Measurements from ENCODE around the gene RABGAP1L. TPM values are rescaled to one million over a fixed set of nuclear protein-coding genes. Genes with fewer than 3 reads are reported as not detected.

Gene RABGAP1L
- total and polyA plus RNA-seq, 7 experiments from 2014 or later, result 38.4 to 97.4 (median 55.1) TPM

GRCh38 chr1:174963529-174964125, 804.3 kb downstream of the RABGAP1L start:
- no peak for ATAC-seq
- H3K27ac Mint-ChIP-seq, result peak overlapping the region; percentile 87 to 99 (median 91)

GRCh38 chr1:174964261-174964971, 805.1 kb downstream of the RABGAP1L start:
- no peaks in the 10 kb centered on the region for H3K27me3 Mint-ChIP-seq
- Histone ChIP-seq H3K27ac (ENCODE audit: low read depth, low read length) (peak overlapping the region; percentile 68), H3K4me3 (ENCODE audit: low read length) (peak overlapping the region; percentile 39), H3K36me3 (ENCODE audit: control insufficient read depth in 2 of 3, insufficient read depth in 3 of 3, low read length in 3 of 3) (no peaks in the 10 kb centered on the region), H3K9me3 (ENCODE audit: control insufficient read depth in 2 of 3, low read length in 3 of 3) (no peaks in the 10 kb centered on the region), H3K27me3 (ENCODE audit: control insufficient read depth in 2 of 2, insufficient read depth in 2 of 2, low read length in 2 of 2) (no peaks in the 10 kb centered on the region), H3K4me1 (ENCODE audit: control insufficient read depth in 2 of 2, insufficient read depth in 2 of 2, low read length in 2 of 2) (peaks cover 56% of the 10 kb centered on the region in 2 donors)
- peaks cover 0 to 2% (median 0%) of the 10 kb centered on the region in 11 donors for H3K9me3 Mint-ChIP-seq
- H3K4me1 Mint-ChIP-seq, result peaks cover 27 to 64% (median 58%) of the 10 kb centered on the region in 7 donors
- CTCF ChIA-PET, result interaction anchor here (1.0 kb wide), 1 partner anchor 164 kb away, joined by 3 read pairs; no protein-coding TSS in a partner anchor
- peak overlapping the region; percentile 87 to 99 (median 91) for H3K27ac Mint-ChIP-seq
- H3K4me3 Mint-ChIP-seq, result peak overlapping the region; percentile 67 to 93 (median 82)
- ATAC-seq (peak; percentile 79), DNase-seq (peak in 8 of 9 donors; percentile 26 to 82 (median 68))
- intact Hi-C loops (cut with micrococcal nuclease), result loop anchor here (1.0 to 10.0 kb wide), 6 partner anchors 26 to 230 kb away; partner anchors contain the start of genes MRPS14 (in 2 of the 2), CACYBP (in 1 of the 2) and KIAA0040 (in 1 of the 2)
- POLR2A ChIA-PET, result interaction anchor here (0.6 to 10.7 kb wide), 11 partner anchors 10 to 165 kb away, joined by 3 to 227 read pairs (median 5); partner anchors contain the start of genes CACYBP and MRPS14
- peaks cover 0 to 6% (median 0%) of the 10 kb centered on the region in 5 donors for H3K36me3 Mint-ChIP-seq

More at GRCh38 chr1:174963529-174964125, 804.3 kb downstream of the RABGAP1L start:
- no peaks in the 10 kb centered on the region for H3K36me3 ChIP-seq (ENCODE audit: control insufficient read depth in 2 of 3, insufficient read depth in 3 of 3, low read length in 3 of 3)
- no peaks in the 10 kb centered on the region for H3K27me3 Mint-ChIP-seq
- no peaks in the 10 kb centered on the region for H3K9me3 ChIP-seq (ENCODE audit: control insufficient read depth in 2 of 3, low read length in 3 of 3)
- POLR2A ChIA-PET, result interaction anchor here (0.6 to 10.7 kb wide), 12 partner anchors 10 to 1140 kb away, joined by 3 to 227 read pairs (median 5); partner anchors contain the start of genes CACYBP and MRPS14
- peaks cover 0 to 4% (median 0%) of the 10 kb centered on the region in 5 donors for H3K36me3 Mint-ChIP-seq
- peak overlapping the region; percentile 68 for H3K27ac ChIP-seq (ENCODE audit: low read depth, low read length)
- H3K4me3 Mint-ChIP-seq, result peak overlapping the region in 8 of 10 donors; percentile 25 to 92 (median 80)
- H3K27me3 ChIP-seq (ENCODE audit: control insufficient read depth in 2 of 2, insufficient read depth in 2 of 2, low read length in 2 of 2), result no peaks in the 10 kb centered on the region
- intact Hi-C loops (cut with micrococcal nuclease), result loop anchor here (1.0 to 10.0 kb wide), 6 partner anchors 25 to 231 kb away; partner anchors contain the start of genes MRPS14 (in 2 of the 2), CACYBP (in 1 of the 2) and KIAA0040 (in 1 of the 2)
- peak overlapping the region; percentile 39 for H3K4me3 ChIP-seq (ENCODE audit: low read length)
- H3K4me1 Mint-ChIP-seq, result peaks cover 22 to 56% (median 54%) of the 10 kb centered on the region in 7 donors
- DNase-seq, result peak in 2 of 9 donors; percentile 11 to 23
- CTCF ChIA-PET, result interaction anchor here (1.0 kb wide), 1 partner anchor 163 kb away, joined by 3 read pairs; no protein-coding TSS in a partner anchor
- peaks cover 0 to 2% (median 0%) of the 10 kb centered on the region in 11 donors for H3K9me3 Mint-ChIP-seq
- H3K4me1 ChIP-seq (ENCODE audit: control insufficient read depth in 2 of 2, insufficient read depth in 2 of 2, low read length in 2 of 2), result peaks cover 49 to 51% of the 10 kb centered on the region in 2 donors

GRCh38 chr1:174964972-174965361, 805.6 kb downstream of the RABGAP1L start:
- Mint-ChIP-seq H3K4me3 (peak overlapping the region; percentile 67 to 93 (median 82)), H3K27me3 (no peaks in the 10 kb centered on the region), H3K27ac (peak overlapping the region; percentile 87 to 99 (median 91)), H3K36me3 (peaks cover 0 to 6% (median 0%) of the 10 kb centered on the region in 5 donors), H3K4me1 (peaks cover 32 to 70% (median 64%) of the 10 kb centered on the region in 7 donors), H3K9me3 (peaks cover 0 to 2% (median 0%) of the 10 kb centered on the region in 11 donors)
- ATAC-seq (peak; percentile 57), DNase-seq (peak in 6 of 9 donors; percentile 41 to 70 (median 60))
- H3K4me3 ChIP-seq (ENCODE audit: low read length), result peak overlapping the region; percentile 39
- ChIA-PET POLR2A (interaction anchor here (0.6 to 10.7 kb wide), 17 partner anchors 11 to 1096 kb away, joined by 3 to 227 read pairs (median 5); partner anchors contain the start of genes CACYBP, MRPS14 and ZBTB37), CTCF (interaction anchor here (0.8 to 2.7 kb wide), 4 partner anchors 18 to 165 kb away, joined by 5 to 15 read pairs (median 10); no protein-coding TSS in a partner anchor)
- intact Hi-C loops (cut with micrococcal nuclease), result loop anchor here (1.0 to 10.0 kb wide), 9 partner anchors 8 to 230 kb away; partner anchors contain the start of genes CACYBP (in 2 of the 2), MRPS14 (in 2 of the 2) and KIAA0040 (in 1 of the 2)
- H3K4me1 ChIP-seq (ENCODE audit: control insufficient read depth in 2 of 2, insufficient read depth in 2 of 2, low read length in 2 of 2), result peaks cover 62% of the 10 kb centered on the region in 2 donors
- H3K27me3 ChIP-seq (ENCODE audit: control insufficient read depth in 2 of 2, insufficient read depth in 2 of 2, low read length in 2 of 2), result no peaks in the 10 kb centered on the region
- no peaks in the 10 kb centered on the region for H3K9me3 ChIP-seq (ENCODE audit: control insufficient read depth in 2 of 3, low read length in 3 of 3)
- no peaks in the 10 kb centered on the region for H3K36me3 ChIP-seq (ENCODE audit: control insufficient read depth in 2 of 3, insufficient read depth in 3 of 3, low read length in 3 of 3)
- peak overlapping the region; percentile 68 for H3K27ac ChIP-seq (ENCODE audit: low read depth, low read length)

GRCh38 chr1:174965362-174966007, 806.2 kb downstream of the RABGAP1L start:
- H3K27ac Mint-ChIP-seq, result peak overlapping the region; percentile 87 to 99 (median 91)

GRCh38 chr1:174966008-174966572, 806.8 kb downstream of the RABGAP1L start:
- POLR2A ChIA-PET, result interaction anchor here (0.6 to 10.7 kb wide), 25 partner anchors 8 to 1098 kb away, joined by 3 to 227 read pairs (median 3); partner anchors contain the start of genes CACYBP, MRPS14 and ZBTB37
- Histone ChIP-seq H3K27ac (ENCODE audit: low read depth, low read length) (peak overlapping the region; percentile 68), H3K4me3 (ENCODE audit: low read length) (peak overlapping the region; percentile 39), H3K9me3 (ENCODE audit: control insufficient read depth in 2 of 3, low read length in 3 of 3) (no peaks in the 10 kb centered on the region), H3K27me3 (ENCODE audit: control insufficient read depth in 2 of 2, insufficient read depth in 2 of 2, low read length in 2 of 2) (no peaks in the 10 kb centered on the region), H3K36me3 (ENCODE audit: control insufficient read depth in 2 of 3, insufficient read depth in 3 of 3, low read length in 3 of 3) (no peaks in the 10 kb centered on the region), H3K4me1 (ENCODE audit: control insufficient read depth in 2 of 2, insufficient read depth in 2 of 2, low read length in 2 of 2) (peaks cover 68 to 71% of the 10 kb centered on the region in 2 donors)
- Mint-ChIP-seq H3K4me3 (peak overlapping the region; percentile 67 to 93 (median 82)), H3K27ac (peak overlapping the region; percentile 87 to 99 (median 91)), H3K9me3 (peaks cover 0 to 2% (median 0%) of the 10 kb centered on the region in 11 donors), H3K4me1 (peaks cover 35 to 75% (median 67%) of the 10 kb centered on the region in 7 donors), H3K36me3 (peaks cover 0 to 9% (median 0%) of the 10 kb centered on the region in 5 donors), H3K27me3 (no peaks in the 10 kb centered on the region)
- CTCF ChIA-PET, result interaction anchor here (0.8 to 2.7 kb wide), 5 partner anchors 17 to 166 kb away, joined by 5 to 15 read pairs (median 6); no protein-coding TSS in a partner anchor
- ATAC-seq (no peak), DNase-seq (no peak)
- intact Hi-C loops (cut with micrococcal nuclease), result loop anchor here in 1 of 2 donors (1.0 to 10.0 kb wide), 3 partner anchors 8 to 229 kb away; partner anchors contain the start of gene KIAA0040

More at GRCh38 chr1:174965362-174966007, 806.2 kb downstream of the RABGAP1L start:
- Histone ChIP-seq H3K36me3 (ENCODE audit: control insufficient read depth in 2 of 3, insufficient read depth in 3 of 3, low read length in 3 of 3) (no peaks in the 10 kb centered on the region), H3K27ac (ENCODE audit: low read depth, low read length) (peak overlapping the region; percentile 68), H3K4me3 (ENCODE audit: low read length) (peak overlapping the region; percentile 39), H3K4me1 (ENCODE audit: control insufficient read depth in 2 of 2, insufficient read depth in 2 of 2, low read length in 2 of 2) (peaks cover 67% of the 10 kb centered on the region in 2 donors), H3K9me3 (ENCODE audit: control insufficient read depth in 2 of 3, low read length in 3 of 3) (no peaks in the 10 kb centered on the region), H3K27me3 (ENCODE audit: control insufficient read depth in 2 of 2, insufficient read depth in 2 of 2, low read length in 2 of 2) (no peaks in the 10 kb centered on the region)
- Mint-ChIP-seq H3K4me3 (peak overlapping the region; percentile 67 to 93 (median 82)), H3K36me3 (peaks cover 0 to 9% (median 0%) of the 10 kb centered on the region in 5 donors), H3K27me3 (no peaks in the 10 kb centered on the region), H3K9me3 (peaks cover 0 to 2% (median 0%) of the 10 kb centered on the region in 11 donors), H3K4me1 (peaks cover 34 to 75% (median 69%) of the 10 kb centered on the region in 7 donors)
- intact Hi-C loops (cut with micrococcal nuclease), result loop anchor here (1.0 to 10.0 kb wide), 8 partner anchors 7 to 229 kb away; partner anchors contain the start of genes CACYBP (in 1 of the 2), KIAA0040 (in 1 of the 2) and MRPS14 (in 1 of the 2)
- POLR2A ChIA-PET, result interaction anchor here (0.6 to 10.7 kb wide), 26 partner anchors 8 to 1097 kb away, joined by 3 to 227 read pairs (median 3); partner anchors contain the start of genes CACYBP, MRPS14 and ZBTB37
- DNase-seq, result peak in 4 of 9 donors; percentile 13 to 27 (median 20)
- no peak for ATAC-seq
- CTCF ChIA-PET, result interaction anchor here (0.8 to 2.7 kb wide), 5 partner anchors 18 to 165 kb away, joined by 5 to 15 read pairs (median 6); no protein-coding TSS in a partner anchor

Data from naive thymus-derived CD4-positive, alpha-beta T cell (primary cell).